NCI-H1436 treated with DMSO at 0.1 percent for 48 hours (cell line): ENCODE measurements around the gene ACOX3.
"Not testable (repeated sequence)": the region's sequence is repeated elsewhere in the genome, so short reads cannot be mapped to it uniquely, and the experiment has no call there.

Source experiments
- DNase-seq: peaks from one replicate; lab custom pipeline; 2025; lab: John Stamatoyannopoulos, UW

ACOX3 gene

DNA sequence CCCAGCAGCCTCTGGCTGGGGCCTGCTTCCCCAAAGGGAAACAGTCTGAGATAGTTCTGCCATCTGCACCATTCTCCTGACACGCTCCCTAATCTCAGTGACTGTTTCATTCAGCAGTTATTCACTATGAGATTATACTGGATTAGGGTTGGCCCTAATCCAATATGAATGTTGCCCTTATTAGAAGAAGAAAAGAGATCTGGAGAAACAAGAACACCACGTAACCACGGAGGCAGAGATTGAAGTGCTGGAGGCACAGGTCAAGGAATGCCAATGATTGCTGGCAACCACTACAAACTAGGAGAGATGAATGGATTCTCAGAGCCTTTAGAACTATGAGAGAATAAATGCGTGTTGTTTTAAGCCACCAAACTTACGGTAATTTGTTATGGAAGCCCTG lies 7.4 kb downstream of the ACOX3 start:
- no peak for DNase-seq

DNA sequence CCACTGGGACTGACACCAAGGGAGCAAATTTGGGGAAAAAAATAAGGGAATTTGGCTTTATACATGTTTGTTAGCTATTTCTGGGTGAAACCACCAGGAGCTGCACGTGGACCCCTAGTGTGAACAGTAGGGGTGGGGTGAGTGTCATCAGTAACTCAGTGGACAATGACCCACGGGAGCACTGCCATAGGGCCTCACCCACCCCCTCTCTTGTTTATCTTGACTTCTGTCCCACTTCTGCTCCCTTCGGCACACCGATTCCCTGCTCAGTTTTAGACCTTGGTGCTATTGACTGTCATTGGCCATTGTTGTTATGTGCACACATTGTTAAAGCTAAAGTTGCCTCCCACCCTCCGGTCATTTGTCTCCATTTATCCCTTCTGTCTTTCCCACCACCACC lies 9.0 kb downstream of the ACOX3 start:
- DNase-seq: no peak

DNA sequence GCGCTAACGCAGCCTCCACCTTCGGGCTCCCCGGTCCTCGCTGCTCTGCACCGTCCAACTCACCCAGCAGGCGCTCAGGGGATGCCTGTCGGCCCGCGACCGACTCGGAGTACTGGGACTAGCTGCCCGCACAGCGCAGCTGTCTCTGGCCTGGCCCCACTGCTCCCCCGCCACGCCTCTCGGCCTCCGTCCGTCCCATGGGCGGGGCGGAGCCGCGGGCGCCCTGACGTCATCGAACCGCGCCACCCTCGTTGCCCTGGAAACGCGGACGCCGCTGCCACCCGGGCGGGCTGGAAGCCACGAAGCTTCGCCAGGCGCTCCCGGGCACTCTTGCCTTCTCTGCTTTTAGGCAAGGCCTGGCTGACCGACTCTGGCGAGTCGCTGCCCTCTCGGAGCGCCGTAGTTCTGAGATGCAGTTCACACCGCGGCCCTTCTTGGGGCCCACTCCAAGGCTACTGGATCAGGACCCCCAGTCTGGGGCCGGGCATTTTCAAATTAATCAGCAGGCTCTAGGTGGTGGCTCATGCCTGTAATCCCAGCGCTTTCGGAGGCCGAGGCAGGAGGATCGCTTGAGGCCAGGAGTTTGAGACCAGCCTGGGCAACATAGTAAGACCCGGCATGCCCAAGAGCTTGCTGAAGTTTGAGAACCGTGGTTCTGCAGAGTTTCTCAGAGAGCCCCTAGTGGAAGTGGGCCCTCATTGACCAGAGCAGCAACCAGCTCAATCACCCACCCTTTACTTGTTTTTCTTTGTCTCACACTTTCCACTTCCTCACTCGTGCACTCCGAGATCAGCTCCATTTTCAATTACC lies 12.0 kb downstream of the ACOX3 start:
- no peak for DNase-seq

DNA sequence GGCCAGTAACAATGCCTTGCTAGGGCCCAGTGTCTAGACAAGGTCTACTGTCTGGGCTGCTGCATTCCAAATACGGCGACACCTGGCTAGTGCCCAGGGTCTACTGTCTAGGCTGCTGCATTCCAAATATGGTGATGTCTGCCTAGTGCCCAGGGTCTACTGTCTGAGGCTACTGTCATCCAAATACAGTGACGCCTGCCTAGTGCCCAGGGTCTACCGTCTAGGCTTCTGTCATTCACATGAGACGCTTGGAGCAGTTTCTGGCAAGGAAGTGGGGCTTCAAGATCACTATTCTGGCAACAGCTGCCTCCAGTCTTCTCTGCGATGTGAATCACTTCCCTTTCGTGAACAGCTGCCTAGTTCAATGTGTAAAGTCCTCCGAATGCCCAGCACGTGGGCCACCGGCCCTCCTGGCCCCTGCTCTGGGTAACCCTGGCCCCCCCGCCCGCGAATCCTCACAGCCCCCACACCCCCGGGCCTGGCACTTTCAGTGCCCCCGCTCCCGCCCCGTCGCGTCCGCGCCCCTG lies 12.7 kb downstream of the ACOX3 start:
- no peak for DNase-seq

DNA sequence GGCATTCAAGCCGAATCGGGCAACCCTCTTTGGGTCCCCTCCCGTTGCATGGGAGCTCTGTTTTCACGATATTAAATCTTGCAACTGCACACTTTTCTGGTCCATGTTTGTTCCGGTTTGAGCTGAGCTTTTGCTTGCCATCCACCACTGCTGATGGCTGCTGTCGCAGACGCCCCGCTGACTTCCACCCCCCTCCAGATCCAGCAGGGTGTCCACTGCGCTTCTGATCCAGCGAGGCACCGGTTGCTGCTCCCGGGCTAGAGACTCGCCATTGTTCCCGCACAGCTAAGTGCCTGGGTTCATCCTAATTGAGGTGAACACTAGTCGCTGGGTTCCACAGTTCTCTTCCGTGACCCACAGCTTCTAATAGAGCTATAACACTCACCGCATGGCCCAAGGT lies 13.3 kb downstream of the ACOX3 start:
- no peak for DNase-seq

DNA sequence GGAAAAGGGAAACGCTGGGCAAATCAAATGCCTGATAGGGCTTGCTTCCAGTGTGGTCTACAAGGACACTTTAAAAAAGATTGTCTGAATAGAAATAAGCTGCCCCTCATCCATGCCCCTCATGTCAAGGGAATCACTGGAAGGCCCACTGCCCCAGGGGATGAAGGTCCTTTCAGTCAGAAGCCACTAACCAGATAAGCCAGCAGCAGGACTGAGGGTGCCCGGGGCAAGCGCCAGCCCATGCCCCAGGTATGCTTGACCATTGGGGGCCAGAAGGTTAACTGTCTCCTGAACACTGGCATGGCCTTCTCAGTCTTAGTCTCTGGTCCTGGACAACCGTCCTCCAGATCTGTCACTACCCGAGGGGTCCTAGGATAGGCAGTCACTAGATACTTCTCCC lies 17.7 kb downstream of the ACOX3 start:
- no peak for DNase-seq

DNA sequence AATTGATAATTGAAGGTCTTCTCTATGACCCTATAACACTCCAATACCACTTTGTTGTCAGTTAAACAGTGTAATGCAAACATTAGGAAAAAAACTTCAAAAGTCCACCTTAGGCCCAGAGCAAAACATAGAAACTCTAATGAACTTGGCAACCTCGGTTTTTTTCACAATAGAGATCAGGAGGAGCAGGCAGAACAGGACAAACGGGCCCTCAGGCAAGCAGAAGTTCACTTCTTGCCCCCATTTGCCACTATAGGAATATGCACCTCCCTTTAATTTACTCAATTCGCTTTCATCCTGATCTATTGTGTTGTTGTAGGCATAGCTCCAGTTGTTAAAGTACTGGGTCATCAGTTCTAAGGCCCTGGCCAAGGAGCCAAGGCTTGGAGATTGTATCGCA lies 18.2 kb downstream of the ACOX3 start:
- no peak for DNase-seq

DNA sequence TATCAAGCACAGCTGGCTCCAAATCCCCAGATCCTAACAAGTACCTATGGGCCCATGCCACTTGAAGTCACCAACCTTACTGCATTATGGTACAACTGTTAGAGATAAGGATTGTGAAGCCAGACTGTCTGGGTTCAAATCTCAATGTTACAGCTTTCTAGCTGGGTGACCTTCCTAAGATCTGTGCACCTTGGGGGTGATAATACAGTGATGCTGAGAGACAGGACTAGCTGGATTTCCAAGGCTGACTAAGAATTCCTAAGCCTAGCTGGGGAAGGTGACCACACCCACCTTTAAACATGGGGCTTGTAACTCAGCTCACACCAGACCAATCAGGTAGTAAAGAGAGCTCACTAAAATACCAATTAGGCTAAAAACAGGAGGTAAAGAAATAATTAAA lies 20.4 kb downstream of the ACOX3 start:
- DNase-seq: not testable (repeated sequence)

DNA sequence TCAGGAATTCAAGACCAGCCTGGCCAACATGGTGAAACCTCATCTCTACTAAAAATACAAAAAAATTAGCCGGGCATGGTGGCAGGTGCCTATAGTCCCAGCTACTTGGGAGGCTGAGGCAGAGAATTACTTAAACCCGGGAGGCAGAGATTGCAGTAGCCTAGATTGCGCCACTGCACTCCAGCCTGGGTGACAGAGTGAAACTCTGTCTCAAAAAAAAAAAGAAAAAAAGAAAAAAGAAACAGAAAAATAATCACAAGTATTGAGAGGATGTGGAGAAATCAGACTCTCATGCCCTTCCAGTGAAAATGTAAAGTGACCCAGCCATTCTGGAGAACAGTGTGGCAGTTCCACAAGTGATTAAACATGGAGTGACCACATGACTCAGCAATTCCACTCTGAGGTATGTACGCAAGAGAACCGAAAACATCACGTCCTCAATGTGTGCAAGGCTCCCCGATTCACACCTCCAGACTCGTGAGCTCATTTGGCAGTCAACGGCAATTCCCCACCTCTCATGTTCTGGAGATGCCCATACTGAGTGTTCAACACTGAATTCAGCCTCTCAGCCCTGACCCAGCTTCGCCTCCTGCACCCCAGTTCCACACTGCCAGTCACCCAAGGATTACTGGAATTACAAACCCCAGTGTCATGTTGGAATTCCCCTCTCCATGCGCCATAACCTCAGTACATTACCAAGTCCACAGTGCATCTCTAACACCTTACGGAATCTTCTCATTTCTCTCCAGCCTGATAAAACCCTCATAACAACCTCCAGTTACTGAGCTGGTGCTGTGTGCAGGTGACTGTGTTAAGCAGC lies 21.1 kb downstream of the ACOX3 start:
- DNase-seq: no peak

DNA sequence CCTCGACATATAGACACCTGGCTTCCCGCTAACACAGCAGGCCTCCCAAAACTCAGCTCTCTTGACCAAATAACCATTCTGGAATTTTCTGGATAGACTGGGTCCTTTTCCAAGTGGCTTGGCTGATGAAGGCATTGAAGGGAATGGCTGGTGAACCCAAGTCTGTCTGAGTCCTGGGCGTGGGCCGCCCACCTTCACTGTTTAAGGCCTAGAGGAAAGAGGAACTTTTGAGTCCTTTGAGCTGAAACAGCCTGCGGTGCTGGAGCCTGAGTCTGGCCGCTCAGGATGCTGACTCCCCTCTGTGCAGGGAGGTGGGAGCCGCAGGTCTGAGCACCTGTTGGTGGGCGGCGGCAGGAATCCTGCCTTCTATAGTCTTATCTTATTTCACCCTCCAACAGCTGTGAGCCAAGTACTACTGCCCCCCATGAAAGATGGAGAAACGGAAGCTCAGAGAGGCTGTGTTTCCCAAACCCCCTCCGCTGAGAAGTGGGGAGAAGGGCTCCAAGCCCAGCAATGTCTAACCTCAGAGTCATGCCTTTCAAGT lies 23.4 kb downstream of the ACOX3 start:
- DNase-seq: no peak

DNA sequence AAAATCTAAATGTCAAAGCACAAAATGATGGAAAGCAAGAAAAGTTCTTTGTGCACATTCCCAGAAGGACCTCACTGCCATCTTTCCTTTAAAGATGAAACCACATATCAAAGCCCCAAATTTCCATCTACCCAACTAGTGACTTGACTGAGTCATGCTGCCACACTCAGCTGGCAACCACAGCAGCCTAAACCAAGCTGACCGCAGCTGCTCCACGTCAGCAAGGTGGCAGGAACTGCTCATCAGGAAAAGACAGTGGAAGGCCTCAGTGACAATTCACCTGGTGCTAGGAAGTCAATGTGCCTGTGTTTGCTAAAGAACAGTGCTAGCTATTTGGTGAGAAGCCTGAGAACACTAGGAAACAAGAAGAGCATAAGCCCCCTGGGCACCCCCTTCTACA lies 26.1 kb downstream of the ACOX3 start:
- no peak for DNase-seq

DNA sequence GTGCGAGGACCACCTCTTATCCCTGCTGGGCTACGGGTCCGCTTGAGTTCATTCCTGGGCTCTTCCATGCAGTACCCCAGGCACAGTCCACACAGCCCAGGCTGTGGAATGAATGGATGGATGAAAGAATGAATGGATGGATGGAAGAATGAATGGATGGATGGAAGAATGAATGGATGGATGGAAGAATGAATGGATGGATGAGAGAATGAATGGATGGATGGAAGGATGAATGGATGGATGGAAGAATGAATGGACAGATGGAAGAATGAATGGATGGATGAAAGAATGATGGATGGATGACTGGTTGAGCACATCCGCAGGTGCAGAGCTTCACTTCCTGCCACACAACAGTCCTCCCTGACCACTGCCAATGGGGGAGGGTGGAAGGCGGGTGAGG lies 28.2 kb downstream of the ACOX3 start:
- no peak for DNase-seq

DNA sequence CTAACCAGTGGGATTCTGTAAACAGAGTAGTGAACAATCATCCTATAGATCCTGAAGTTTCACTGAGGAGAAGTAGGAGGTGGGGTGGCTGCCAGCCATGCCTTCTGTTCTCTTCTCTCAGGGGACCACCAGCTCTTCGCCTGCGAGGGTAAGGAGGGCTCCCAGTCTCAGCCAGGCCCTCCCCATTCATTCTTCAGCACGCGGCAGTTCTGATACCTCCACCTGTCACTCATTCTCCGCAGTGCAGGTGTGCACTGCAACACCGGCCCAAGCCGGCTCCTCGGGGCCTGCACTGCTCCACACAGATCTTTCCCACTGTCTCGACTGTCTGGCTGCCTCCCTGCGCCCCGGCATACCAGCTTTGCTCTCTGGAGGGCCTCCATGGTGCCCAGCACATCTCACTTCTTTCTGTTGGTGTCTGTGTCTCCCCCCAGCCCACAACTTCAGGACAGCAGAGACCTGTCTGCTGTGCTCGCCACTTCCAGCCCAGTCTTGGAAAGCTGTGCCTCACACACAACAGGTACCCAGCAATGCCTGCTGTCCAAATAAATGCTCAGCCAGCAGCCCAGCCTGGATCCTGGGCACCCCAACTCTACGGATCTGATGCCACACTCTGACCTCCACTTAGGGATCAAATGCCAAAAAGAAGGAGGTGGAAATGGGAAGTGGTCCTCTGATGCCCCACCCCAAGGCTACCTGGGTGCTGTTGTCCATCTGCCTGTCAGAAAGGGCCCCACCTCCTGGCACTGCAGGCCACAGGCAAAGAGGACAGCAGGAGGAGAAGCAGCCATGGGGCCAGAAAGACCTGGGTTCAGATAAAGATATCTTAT lies 29.0 kb downstream of the ACOX3 start:
- no peak for DNase-seq

DNA sequence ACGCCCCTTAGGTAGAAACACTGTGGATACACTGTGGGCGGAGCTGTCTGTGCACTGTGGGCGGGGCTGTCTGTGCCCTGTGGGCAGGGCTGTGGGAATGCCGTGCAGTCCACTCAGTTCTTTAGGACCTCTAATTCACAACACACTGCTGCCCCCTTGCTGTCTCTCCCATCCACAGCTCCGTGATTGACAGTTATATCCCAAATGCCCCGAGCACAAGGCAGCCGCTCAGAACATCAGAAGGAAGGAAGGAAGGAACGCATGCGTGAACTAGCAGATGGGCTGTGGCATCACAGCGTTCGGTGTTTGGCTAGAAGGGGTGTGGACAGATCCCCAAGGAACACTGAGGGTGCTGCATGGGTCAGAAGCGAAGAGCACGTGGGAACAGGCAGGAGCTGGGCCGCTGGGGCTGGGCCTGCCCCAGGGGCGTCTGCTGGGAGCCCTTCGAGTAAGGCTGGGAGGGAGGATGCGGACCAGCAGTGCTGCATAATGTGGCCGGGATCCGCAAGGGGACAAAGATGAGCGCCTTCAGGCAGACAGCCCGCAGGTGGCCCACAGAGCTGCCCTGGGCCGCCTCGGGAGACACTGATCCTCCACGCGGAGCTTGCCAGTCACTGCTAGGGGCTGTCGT lies 29.8 kb downstream of the ACOX3 start:
- no peak for DNase-seq

DNA sequence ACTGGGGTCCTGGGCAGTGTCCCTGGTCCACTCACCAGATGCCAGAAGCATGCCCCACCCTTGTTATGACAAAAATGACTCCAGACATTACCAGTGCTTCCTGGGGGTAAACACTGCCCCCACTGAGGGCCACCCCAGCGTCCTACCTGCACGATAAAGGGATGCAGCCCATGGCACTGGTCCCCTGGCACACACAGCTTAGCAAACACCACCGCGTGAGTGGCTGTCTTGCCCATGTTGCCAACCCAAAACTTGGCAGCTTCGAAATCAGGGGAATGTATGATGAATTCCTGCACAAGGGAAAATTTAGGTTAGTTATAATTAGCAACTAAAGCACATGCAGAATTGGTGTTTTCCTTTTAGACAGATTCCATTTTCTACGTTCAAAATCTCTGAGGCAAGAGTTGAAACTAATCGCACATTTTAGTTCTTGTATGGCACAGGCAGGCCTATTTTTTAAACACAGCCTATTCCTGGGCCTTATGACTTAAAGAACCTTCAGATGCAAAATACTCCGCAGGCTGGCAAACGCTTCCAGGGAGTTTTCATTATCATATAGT lies 30.4 kb downstream of the ACOX3 start:
- DNase-seq: no peak

DNA sequence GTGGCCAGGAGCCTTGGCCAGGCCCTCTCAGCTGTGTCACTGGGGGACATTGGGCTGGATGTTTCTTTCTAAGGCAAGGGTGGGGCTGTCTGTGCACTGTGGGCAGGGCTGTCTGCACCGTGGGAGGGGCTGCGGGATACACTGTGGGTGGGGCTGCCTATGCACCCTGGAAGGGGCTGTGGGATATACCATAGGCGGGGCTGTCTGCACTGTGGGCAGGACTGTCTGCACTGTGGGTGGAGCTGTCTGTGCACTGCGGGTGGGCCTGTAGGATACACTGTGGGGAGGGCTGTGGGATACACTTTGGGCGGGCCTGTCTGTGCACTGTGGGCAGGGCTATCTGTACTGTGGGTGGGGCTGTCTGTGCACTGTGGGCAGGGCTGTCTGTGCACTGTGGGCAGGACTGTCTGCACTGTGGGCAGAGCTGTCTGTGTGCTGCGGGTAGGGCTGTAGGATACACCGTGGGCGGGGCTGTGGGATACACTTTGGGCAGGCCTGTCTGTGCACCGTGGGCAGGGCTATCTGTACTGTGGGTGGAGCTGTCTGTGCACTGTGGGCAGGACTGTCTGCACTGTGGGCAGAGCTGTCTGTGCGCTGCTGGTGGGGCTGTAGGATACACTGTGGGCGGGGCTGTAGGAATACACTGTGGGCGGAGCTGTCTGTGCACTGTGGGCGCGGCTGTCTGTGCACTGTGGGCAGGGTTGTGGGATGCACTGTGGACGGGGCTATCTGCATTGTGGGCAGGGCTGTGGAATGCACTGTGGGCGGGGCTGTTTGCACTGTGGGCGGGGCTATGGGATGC lies 31.1 kb downstream of the ACOX3 start:
- DNase-seq: no peak

DNA sequence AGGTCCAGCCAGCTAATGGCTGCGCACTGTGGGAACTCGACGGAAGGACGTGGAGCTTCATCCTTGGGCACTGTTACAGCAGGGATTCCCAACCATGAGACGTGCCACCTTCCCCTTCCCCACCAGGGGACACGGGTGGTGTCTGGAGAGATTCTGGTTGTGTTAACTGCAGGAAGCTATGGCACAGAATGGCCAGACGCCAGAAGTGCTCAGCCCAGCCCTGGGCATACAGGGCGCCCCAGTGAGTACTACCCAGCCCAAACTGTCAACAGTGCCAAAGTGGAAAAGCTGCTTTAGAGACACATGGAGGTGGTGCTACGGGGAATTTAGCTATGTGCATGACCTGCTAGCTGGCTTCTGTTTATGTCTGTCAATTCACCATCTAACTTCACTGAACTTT lies 32.8 kb downstream of the ACOX3 start:
- no peak for DNase-seq

DNA sequence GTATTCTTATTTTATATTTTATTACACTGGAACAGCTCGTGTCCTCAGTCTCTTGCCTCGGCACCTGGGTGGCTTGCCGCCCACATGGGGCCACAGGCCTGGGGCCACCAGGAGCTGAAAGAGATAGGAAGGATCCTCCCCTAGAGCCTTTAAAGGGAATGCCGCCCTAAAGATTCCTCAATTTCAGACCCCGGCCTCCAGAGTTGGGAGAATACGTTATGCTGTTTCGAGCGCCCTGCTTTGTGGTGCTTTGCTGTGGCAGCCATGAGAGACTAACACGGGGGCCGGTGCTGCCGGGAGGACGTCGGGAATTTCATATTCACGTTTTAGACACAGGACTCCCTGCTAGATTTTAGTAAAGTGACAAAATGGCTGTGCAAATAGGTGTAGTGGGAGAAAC lies 33.2 kb downstream of the ACOX3 start:
- DNase-seq: no peak

DNA sequence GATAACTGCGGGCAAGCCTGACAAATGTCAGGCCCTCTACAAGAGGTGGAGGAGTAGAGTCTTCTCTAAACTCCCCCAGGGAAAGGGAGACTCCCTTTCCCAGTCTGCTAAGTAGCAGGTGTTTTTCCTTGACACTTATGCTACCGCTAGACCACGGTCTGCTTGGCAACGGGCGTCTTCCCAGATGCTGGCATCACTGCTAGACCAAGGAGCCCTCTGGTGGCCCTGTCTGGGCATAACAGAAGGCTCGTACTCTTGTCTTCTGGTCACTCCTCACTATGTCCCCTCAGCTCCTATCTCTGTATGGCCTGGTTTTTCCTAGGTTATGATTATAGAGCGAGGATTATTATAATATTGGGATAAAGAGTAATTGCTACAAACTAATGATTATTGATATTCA lies 33.6 kb downstream of the ACOX3 start:
- not testable (repeated sequence) for DNase-seq

DNA sequence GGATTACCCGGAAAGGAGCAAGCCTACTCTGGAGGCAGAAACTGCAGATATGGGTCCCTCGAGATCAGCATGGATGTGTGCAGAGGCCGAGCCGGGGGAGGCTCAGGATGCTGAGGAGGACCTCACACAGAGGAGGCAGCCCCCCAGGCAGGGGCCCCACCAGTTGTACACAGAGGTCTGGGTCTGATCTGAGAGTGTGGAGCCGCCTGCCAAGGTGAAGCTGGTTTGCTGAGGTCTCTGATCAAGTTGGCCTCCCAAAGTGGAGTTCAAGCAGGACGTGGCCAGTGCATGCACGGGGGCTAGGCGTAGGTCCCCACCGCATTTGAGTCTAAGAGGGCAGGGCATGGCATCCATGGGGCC lies 35.0 kb downstream of the ACOX3 start:
- DNase-seq: no peak
